ENCODE data around the gene NAA20. TPM values are rescaled to one million over a fixed set of nuclear protein-coding genes. Genes with fewer than 3 reads are reported as not detected.

The NAA20 gene
- total and polyA plus RNA-seq, 4 donors: 26.8 to 75.6 (median 39.2) TPM

- no peak for DNase-seq (ENCODE audit: low spot score)
- Histone ChIP-seq H3K36me3 (ENCODE audit: control insufficient read depth in 4 of 4, insufficient read depth in 3 of 4, low read depth in 1 of 4, low read length in 3 of 4) (peaks cover 11 to 17% (median 16%) of the 10 kb centered on the region in 4 donors), H3K9ac (ENCODE audit: low read depth in 1 of 2, low read length in 2 of 2) (no peak overlapping the region), H3K4me3 (ENCODE audit: low read depth in 1 of 3, low read length in 3 of 3) (no peak overlapping the region), H3K9me3 (ENCODE audit: control insufficient read depth in 4 of 4, low read length in 3 of 4) (no peaks in the 10 kb centered on the region), H3K27ac (ENCODE audit: low read depth in 1 of 2, low read length in 2 of 2) (no peak overlapping the region), H3K4me1 (ENCODE audit: control insufficient read depth in 4 of 4, insufficient read depth in 4 of 4, low read length in 3 of 4) (no peaks in the 10 kb centered on the region), H3K27me3 (ENCODE audit: control insufficient read depth in 4 of 4, insufficient read depth in 4 of 4, low read length in 3 of 4) (no peaks in the 10 kb centered on the region)
- TF ChIP-seq NR2F2 (IDR thresholded peaks at IDR 0.05) (no peak), ATF3 (IDR thresholded peaks at IDR 0.05) (no peak), HNF4A (conservative IDR thresholded peaks at IDR 0.05) (no peak), REST (IDR thresholded peaks at IDR 0.05) (no peak), CTCF (IDR thresholded peaks at IDR 0.05; ENCODE audit: low read depth, low read length, missing input control) (no peak), FOXA1 (IDR thresholded peaks at IDR 0.05) (no peak), ZBTB33 (IDR thresholded peaks at IDR 0.05) (no peak), MAX (IDR thresholded peaks at IDR 0.05) (no peak), RAD21 (IDR thresholded peaks at IDR 0.05) (no peak), HNF4G (IDR thresholded peaks at IDR 0.05) (no peak), EGR1 (IDR thresholded peaks at IDR 0.05; ENCODE audit: low read depth in 2 of 2) (no peak), TAF1 (conservative IDR thresholded peaks at IDR 0.05) (no peak), FOXA2 (IDR thresholded peaks at IDR 0.05) (no peak), YY1 (IDR thresholded peaks at IDR 0.05) (no peak), JUND (IDR thresholded peaks at IDR 0.05) (no peak), SP1 (IDR thresholded peaks at IDR 0.05) (no peak)
- 84% methylated on average over 2 of the region's 2 CpGs for WGBS
Observed at GRCh38 chr20:20027284-20027683, 10.1 kb downstream of the NAA20 start.

GRCh38 chr20:20031790-20032189, 14.6 kb downstream of the NAA20 start:
- WGBS: 89% methylated on average over 5 of the region's 5 CpGs
- Histone ChIP-seq H3K36me3 (ENCODE audit: control insufficient read depth in 4 of 4, insufficient read depth in 3 of 4, low read depth in 1 of 4, low read length in 3 of 4) (peaks cover 10 to 55% (median 46%) of the 10 kb centered on the region in 4 donors), H3K4me3 (ENCODE audit: low read depth in 1 of 3, low read length in 3 of 3) (no peak overlapping the region), H3K4me1 (ENCODE audit: control insufficient read depth in 4 of 4, insufficient read depth in 4 of 4, low read length in 3 of 4) (no peaks in the 10 kb centered on the region), H3K27ac (ENCODE audit: low read depth in 1 of 2, low read length in 2 of 2) (no peak overlapping the region), H3K9ac (ENCODE audit: low read depth in 1 of 2, low read length in 2 of 2) (no peak overlapping the region), H3K9me3 (ENCODE audit: control insufficient read depth in 4 of 4, low read length in 3 of 4) (no peaks in the 10 kb centered on the region), H3K27me3 (ENCODE audit: control insufficient read depth in 4 of 4, insufficient read depth in 4 of 4, low read length in 3 of 4) (no peaks in the 10 kb centered on the region)
- TF ChIP-seq RAD21 (IDR thresholded peaks at IDR 0.05) (no peak), RXRA (IDR thresholded peaks at IDR 0.05) (no peak), TAF1 (conservative IDR thresholded peaks at IDR 0.05) (no peak), ATF3 (IDR thresholded peaks at IDR 0.05) (no peak), ZBTB33 (IDR thresholded peaks at IDR 0.05) (no peak), CTCF (IDR thresholded peaks at IDR 0.05; ENCODE audit: low read depth, low read length, missing input control) (no peak), YY1 (IDR thresholded peaks at IDR 0.05) (no peak), FOXA2 (IDR thresholded peaks at IDR 0.05) (no peak), NR2F2 (IDR thresholded peaks at IDR 0.05) (no peak), HNF4A (conservative IDR thresholded peaks at IDR 0.05) (no peak), JUND (IDR thresholded peaks at IDR 0.05) (no peak)
- no peak for DNase-seq (ENCODE audit: low spot score)

All from liver (tissue), 9 donors.